HG03039 (cell line): ENCODE results near the gene PCA3.

Experiments
- ATAC-seq: cut with Tn5 transposase; IDR thresholded peaks from one replicate; pipeline ENCODE4 v1.9.1; 2021; ENCODE audit warnings: mild to moderate bottlenecking, moderate library complexity; ENCODE audit not compliant: unreplicated experiment

PCA3 gene

DNA sequence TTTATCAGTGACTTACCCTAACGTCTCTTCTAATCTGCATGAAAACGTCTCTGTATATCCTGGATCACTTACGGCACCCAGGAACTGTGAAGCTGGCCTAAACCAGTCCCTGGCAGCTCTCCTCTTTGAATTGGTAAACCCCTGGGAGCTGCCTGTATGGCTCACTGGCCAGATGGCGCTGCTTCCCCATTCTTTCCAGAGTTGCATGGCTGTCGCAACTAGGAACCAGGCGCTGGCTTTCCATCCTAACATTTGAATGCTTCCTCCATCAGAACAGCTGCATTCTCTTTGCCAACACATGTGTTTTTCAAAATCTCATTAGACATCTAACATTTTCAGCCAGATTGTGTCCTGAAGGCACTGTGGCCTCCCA is 8.0 kb upstream of the PCA3 start:
- no peak for ATAC-seq

DNA sequence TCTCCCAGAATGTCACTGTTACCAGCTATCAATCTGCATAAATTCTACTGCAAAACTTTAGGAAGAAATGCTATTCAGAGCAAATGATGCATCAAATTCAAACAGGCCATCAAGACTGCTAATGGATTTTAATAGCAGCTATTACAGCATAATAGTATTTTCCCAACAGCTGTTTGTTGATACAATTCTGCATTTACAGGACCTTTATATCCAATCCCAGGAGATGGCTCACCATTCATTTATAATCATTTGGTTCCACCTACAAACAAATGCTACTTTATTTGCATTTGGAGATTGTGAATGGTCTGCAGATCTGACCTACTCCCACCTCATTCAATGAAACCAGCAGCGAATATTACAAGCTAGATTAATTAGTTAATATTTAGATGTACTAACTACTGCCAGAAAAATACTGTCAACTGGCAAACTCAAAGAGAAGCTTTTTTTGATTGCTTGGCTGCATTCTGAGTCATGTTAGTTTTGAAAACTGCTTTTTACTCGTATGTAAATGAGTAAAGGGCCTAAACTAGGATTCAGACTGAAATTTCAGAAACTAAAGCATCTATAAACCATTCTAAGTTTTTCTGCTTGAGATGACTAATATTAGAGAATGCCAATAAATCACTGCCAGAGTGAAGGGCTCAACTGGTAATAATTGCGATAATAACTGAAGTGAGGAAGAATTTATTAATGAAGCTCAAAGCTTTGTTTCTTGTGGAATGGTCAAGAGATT is 7.1 kb upstream of the PCA3 start:
- peak; percentile 38 for ATAC-seq

DNA sequence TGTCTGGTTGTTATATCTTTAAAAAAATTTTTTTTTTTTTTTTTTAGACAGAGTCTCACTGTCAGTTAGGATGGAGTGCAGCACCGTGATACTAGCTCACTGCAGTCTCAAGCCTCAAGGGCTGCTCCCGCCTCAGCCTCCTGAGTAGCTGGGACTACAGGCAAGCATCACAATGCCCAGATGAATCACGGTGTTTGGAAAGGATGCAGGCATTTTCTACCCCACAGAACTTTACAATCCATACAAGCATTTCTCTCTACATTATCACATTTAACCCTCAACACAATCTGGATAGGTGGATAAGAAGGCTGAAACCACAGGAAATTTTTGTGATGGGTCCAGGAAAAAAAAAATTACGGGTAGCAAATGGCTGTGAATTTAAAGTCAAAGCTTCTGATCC is 5.8 kb upstream of the PCA3 start:
- ATAC-seq = no peak

DNA sequence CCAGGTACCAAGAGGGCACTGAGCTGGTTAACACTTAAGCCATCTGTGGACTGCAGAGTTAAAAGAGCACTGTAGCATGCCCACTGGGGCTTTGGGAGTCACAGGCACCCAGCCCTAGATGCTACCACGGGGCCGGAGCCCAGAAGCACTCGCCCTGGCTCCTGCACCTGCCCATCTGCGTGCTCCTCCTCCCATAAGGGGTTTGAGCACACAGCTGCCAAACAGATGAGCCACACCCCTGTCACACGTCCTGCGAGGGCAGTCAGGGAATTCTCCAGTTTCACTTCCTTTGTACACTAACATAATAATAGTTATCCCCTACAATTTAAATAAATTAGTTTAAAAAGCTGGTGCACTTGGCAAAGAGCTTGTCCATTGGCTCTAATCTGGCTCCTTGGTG is 4.5 kb upstream of the PCA3 start:
- no peak for ATAC-seq

DNA sequence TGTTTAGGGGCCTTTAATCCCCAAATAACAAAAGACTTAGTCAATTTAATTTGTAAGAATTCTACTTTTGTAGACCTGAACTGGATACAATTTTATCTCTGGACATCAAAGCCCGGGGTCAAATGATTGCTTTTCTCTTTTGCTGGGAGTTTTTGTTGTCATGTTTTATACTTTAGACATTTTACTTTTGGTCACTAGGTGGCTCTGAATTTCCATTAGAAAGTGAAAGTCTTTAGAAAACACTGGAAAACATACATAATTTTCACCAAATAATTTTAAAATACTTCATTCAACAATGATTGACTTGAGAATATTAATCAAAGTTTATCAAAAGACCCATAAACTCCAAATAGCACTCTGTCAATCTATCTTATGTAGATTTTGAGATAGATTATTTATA is 2.8 kb upstream of the PCA3 start:
- ATAC-seq = no peak

DNA sequence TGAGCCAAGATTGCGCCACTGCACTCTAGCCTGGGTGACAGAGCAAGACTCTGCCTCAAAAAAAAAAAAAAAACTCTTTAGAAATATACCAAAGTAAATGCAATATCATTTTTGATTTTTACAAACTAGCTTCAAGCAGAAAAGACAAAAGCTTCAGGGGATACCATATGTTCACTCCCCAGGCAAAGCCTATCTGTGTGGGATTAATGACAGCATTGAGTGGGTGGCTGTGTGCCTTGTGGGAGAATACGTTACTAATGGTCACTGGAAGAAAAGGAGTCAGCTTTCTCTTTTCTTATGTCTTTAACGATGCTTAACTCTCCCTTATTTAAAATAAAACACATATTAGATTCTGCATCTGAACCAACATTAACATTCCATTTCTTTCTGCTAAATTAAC is 1.9 kb downstream of the PCA3 start:
- ATAC-seq = no peak

DNA sequence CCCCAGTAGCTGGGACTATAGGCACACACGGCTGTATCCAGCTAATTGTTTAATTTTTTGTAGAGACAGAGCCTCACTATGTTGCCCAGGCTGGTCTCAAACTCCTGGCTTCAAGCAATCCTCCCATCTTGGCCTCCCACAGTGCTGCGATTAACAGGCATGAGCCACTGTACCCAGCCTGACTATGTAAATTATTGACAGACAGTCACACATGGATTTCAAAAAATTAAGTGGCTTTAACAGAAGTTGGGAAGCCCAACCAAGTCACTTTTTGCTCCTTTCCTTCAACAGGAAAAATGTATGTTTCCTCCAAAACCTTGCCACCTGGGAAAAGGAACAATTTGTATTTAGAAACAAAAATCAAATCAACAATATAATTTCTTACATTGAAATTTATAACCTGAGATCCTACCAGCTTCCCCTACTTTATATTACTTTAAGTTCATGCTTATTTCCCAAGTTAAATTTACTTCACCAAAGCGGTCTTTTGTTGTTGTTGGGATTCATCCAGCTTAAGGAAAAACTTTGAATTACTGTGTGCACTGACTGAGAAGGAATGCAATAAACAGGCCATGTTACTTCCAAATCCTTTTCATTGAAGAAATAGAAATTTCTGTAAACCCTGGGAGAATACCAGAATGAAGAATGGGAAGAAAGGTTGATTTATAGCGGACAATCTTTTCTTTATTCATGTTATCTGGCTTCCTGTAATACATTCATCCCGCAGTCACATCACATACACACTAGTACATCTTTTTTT is 8.6 kb downstream of the PCA3 start:
- ATAC-seq = no peak

DNA sequence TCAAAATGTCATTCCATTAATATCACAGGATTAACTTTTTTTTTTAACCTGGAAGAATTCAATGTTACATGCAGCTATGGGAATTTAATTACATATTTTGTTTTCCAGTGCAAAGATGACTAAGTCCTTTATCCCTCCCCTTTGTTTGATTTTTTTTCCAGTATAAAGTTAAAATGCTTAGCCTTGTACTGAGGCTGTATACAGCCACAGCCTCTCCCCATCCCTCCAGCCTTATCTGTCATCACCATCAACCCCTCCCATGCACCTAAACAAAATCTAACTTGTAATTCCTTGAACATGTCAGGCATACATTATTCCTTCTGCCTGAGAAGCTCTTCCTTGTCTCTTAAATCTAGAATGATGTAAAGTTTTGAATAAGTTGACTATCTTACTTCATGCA is 20.6 kb downstream of the PCA3 start:
- no peak for ATAC-seq

DNA sequence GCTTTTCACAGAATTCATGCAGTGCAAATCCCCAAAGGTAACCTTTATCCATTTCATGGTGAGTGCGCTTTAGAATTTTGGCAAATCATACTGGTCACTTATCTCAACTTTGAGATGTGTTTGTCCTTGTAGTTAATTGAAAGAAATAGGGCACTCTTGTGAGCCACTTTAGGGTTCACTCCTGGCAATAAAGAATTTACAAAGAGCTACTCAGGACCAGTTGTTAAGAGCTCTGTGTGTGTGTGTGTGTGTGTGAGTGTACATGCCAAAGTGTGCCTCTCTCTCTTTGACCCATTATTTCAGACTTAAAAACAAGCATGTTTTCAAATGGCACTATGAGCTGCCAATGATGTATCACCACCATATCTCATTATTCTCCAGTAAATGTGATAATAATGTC is 21.3 kb downstream of the PCA3 start:
- no peak for ATAC-seq

DNA sequence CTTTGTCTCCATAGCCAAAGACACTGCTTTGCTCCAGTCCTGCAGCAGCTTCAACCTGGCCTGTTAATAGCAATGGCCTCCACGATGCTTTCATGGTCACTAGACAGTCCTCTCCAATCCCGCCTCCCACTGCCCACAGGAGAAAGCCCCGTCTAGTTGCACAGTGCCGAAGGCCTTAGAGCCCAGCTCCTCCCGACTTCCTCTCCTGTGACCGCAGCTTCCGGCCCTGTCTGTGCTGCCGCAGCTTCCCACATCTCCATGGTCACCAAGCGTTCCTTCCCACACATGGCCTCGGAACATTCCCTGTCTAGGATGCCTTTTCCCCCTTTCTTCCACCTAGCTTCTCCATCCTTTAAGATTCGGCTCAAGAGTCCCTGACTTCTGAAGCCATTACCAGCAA is 23.4 kb downstream of the PCA3 start:
- no peak for ATAC-seq

DNA sequence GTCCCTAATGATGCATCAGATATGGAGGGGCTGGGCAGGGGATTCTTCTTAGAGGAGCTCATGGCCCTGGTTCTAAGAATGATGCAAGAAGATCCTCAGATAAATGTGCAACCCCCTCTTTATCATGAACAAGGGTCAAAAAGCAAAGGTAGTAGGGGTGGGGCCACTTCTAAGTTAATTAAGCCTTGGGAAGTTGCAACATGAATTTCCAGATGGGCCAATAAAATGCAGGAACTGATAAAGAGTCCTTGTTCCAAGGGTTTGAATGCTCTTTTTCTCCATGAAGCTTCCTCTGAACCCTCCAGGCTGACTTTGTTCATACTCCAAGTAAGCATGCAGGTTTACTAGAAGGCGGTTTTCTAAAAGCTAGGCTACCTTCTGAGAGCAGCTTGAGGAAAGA is 25.6 kb downstream of the PCA3 start:
- ATAC-seq = no peak

DNA sequence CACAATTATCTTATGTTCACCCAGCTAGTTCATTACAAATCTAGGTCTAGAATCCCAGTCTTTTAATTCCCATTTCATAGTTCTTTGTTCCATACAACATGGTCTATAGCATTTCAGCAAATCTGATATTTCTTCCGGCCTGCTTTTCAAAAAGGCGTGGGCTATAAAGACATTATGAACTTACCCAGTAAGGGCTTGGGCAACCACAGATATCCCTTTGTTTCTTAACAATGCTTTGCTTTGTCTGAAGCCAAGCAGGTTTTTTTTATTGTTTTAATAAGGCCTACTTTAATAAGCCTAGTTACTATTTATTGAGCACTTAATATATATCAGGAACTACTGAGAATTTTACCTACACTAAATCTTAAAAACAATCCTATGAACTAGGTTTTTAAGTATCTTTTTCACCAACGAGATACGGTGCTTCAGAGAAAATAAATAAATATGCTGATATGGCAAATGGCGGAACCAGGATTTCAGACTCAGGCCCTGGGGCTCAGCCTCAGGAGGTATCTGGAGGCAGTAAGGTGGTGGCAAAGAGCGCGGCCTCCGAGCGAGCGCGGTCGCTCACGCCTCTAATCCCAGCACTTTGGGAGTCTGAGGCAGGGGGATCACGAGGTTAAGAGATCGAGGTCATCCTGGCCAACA is 29.7 kb downstream of the PCA3 start:
- ATAC-seq = no peak

DNA sequence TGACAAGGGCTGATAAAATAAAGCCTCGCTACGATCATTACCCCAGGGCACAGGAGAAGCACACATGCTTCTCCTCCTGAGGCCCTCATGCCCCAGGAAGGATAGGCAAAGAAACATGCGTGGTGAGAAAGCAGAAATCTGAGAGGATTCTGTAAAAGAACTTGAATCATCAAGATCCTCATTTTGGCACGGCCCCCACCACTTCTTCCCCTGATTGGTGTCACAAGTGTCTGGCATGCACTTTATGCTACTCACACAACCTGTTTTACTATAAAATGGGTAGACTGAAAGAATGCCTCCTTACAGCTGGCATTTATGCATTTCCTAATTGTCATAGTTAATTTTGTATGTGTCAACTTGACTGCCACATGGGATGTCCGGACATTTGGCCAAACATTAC is 32.1 kb downstream of the PCA3 start:
- ATAC-seq = no peak

DNA sequence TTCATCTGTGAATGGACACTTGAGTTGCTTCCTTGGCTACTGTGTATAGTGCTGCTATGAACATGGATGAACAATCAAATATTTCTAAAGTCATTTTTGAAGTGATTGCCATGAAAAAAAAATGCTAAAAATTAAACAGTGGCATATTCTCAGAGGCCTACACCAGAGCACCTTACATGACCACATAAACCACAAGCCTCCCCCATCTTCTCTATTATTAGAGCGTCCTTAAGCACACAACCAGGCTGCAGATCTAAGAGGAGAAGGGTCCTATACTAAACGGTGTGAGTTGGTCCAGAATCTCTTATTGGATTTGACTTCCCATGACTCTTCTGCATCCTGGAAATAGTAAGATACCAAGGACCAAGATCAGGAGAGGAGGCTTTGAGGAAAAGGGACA is 34.3 kb downstream of the PCA3 start:
- no peak for ATAC-seq

DNA sequence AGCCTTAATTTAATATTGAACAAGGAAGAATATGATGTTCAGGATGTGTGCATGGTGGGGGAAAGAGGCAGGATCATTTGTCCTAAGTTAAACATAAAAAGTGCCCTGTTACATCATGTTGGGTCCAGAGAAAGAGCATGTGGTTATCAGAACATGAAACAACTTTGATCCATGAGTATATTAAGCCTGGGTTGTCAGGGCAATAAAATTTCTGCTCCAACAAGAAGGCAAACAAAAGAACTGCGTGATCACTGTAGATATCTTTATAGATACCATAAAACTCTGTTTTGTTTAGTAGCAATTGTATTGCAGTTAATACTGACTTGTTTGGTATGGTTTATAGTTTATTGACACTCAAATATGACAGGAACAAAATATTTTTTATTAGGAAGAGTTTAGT is 35.2 kb downstream of the PCA3 start:
- no peak for ATAC-seq

DNA sequence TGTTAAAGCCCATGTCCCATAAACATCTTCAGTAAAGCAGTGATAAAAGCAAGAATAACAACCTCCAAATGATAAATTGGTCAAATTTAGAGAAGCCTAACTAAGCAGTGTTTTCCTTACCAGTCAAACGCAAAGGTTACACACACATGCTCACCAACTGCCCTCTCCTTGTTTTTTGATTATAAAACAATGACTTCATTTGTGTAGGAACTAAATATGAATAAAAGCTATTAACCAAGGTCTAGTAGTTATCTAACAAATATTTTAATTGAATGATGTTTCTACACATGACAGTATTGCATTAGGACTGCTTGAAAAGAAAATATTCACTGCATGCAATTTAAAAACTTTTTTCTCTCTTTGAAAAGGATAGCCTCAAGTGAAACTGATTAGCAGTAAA is 36.7 kb downstream of the PCA3 start:
- ATAC-seq = no peak

DNA sequence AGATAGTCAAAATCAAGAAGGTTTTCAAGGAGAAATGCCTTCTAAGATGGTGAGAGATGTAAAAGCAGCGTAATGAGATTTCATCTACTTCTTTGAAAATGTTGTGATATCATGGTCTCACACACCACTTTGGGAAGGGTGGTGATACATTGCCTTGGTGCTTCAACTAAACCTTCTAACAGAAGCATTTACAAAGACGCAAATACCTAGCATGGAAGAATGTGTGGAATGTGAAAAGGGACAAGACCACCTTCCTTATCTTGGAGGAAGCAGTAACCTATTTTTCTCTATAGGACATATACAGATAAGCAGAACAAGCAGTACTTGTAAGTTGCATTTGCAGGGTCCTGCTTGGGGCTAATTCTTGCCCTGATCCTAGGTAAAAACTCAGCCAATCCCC is 38.8 kb downstream of the PCA3 start:
- ATAC-seq = no peak

DNA sequence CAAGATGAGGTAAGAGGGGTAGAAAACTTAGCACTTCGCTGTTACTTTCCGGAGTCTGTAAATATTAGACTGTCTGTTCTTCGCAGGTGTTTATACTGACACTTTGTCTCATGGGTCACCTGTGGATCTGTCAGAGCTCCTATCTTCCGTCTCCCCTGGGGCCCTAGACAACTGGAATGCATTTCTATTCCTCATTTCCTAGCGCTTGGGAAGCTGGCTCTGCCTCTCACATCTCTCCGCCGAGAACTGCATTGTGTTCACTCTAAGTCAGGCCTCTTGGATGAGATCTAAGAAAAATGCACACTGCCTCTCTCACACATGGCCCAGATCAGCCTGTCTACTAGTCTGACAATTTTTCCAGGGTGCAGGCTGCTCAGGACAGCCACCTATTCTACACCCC is 39.5 kb downstream of the PCA3 start:
- no peak for ATAC-seq

DNA sequence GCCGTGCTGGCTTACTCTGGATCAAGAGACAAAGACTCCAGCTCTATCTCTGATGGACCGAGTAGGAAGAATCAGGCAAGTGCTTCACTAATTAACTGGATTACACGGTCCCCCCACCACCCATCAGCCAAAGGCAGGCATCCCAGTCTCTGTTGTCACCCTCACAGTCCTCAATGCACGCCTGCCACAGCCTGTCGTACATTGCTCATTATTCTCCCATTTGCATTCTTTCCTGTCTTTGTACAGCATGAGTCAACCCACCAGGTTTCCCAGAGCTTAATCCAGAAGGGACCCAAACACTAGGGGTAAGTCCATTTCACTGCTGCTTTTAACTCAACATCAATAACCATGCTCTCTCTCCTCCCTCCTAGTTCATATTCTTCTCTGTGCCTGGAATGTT is 44.4 kb downstream of the PCA3 start:
- ATAC-seq = no peak

DNA sequence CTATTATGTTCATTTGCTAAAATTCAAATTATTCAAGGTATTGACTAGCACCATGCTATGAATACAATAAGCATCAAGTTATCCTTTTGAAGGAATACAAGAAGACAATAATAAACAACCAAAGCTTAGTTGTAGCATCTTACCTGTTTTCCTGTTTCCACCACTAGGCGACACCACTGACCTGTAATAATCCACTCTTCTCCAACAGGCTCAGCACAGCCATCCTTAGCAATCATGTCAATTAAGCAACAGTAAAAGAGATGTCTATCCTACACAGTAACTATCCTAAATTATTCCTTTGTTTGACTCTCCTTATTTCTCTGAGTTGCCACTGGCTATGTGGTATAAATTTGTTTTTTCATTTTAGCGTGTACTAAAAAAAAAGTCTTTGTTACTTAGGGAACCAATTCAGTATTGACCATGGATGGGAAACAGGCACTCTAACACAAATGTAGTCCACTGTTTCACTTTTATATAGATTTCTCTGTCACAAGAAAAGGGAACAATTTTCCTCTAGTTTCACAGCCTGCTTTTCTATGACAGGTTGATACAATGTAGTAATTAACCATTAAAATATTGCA is 46.2 kb downstream of the PCA3 start:
- peak; percentile 62 for ATAC-seq

DNA sequence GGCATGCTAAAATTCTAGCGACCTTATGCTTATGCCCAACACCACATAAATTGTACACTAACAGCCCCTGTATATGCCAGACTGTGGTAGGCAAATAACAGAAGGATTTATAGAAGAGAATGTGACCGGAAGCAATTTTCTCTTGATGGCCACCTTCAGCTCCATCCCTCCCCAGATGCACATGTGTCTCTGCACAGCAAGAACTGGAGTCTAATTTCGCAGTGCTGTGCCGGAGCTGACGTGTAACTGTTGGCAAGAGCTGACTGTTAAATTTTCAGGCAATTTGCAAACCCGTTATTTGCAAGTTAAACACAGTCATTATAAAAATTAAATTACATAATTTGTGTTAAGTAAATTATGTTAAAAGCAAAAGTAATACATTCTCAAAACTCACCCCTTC is 48.4 kb downstream of the PCA3 start:
- ATAC-seq = no peak

DNA sequence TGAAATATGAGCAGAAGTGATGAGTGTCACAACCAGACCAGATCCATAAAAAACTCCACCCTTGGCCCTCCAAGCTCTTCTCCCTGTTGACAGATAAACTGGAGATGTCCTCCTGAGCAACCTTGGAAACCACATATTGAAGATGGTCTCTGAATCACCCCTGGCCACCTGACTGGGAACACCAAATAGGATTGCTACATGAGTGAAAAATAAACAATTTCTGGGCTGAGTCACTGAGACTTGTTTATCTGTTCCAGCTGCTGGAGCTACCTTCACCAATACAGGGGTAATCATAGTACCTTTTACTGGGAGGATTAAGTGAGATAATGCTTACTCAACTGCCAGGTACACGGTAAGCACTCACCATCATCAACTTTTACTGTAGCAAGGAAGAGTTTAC is 53.3 kb downstream of the PCA3 start:
- ATAC-seq = no peak
